Posterior cingulate gyrus (tissue), 11 donors: Measurements from ENCODE around the gene PSMC1.

Experiments used
- DNase-seq, 10 donors: peaks; one replicate each; pipeline versions ENCODE4 v3.0.0 to v3.0.0-alpha.2; 2020 to 2021; ENCODE audit warnings: mixed read lengths in 3 of 10
- intact Hi-C: fragments of 100-400 bp; cut with DNase I; formaldehyde crosslinking; loops from one replicate; pipeline ENCODE4 v1.15.1; 2023

PSMC1 gene

DNA sequence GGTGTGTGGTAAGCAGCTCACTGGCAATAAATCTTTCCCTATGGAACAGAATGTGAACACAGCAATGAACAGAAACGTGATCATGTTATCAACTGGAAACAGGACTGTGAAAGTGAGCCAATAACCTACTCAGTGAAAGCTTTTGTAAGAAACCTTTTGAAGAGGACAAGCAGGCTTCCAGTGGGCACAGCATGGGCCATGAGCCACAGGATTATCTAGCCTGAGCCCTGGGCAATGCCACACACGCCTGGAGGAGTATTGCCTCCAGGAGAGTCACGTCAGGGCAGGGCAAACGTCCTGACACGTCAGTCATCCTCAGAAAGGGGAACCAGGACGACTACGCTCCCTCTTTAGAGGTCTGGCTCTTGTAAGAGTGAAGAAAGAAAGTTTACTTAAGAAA, 43.1 kb downstream of the PSMC1 start:
- intact Hi-C loops, result no loop called here
- DNase-seq, result no peak

DNA sequence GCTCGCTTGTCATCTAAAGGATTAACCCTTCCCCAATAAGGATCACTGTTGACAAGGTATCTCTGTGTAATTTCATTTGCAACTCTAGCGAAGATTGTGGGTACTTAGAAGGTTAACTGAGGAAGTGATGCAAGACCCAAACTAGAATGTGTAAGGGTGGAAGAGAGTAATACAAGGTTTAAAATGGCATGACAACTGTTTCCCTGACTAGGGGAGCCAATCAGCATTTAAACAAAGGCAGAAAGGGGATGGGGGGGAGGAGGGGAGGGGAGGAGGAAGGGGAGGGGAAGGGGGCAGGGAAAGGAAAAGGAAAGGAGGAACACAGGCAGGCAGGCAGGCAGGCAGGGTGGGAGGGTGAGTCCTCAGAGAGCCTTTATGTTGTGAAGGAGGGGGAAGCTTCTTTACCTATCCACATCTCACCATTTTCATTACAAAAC, 44.3 kb downstream of the PSMC1 start:
- intact Hi-C loops, result loop anchor here (5.0 to 10.0 kb wide), 3 partner anchors 97 to 594 kb away; partner anchors contain the start of gene CALM1
- no peak for DNase-seq

DNA sequence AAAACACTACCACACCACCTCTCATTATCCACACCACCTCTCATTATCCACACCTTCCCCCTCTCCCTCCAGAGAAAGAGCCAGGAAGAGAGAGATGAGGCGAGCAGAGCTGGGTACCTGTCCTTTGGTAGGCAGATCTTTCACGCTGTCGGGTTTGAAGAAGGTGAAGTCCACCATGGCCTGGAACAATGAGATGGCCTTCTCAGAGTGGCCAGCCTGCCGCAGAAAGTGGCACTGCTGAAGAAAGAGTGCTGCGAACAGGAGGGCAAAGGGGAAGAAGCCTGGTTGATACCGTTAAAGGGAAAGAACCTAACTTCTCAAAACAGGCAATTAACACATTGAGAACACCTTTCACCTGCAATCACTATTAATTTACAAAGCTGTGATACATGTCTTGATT, 44.8 kb downstream of the PSMC1 start:
- intact Hi-C loops, result loop anchor here (5.0 to 10.0 kb wide), 3 partner anchors 96 to 594 kb away; partner anchors contain the start of gene CALM1
- DNase-seq, result peak in 1 of 10 donors; percentile 29

DNA sequence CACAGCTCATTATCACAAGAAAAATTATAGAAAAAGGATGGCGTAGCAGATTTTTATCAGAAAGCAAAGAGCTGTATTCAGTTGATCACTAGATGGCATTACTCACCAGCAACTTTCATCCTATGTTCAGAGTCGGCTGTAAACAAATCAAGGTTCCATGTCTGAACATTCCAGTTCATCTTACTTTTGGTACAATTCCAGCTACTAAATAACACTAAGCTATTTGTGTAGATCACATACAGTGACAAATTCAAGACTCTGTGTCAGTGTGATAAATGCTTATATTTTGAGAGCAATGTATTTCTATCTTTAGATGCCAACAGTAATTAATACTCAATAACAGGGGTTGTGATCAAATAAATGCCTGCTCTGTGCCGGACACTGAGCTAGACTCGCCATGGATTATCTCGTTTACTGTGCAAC, 45.3 kb downstream of the PSMC1 start:
- intact Hi-C loops, result loop anchor here (1.0 to 10.0 kb wide), 4 partner anchors 96 to 593 kb away; partner anchors contain the start of gene CALM1
- no peak for DNase-seq

DNA sequence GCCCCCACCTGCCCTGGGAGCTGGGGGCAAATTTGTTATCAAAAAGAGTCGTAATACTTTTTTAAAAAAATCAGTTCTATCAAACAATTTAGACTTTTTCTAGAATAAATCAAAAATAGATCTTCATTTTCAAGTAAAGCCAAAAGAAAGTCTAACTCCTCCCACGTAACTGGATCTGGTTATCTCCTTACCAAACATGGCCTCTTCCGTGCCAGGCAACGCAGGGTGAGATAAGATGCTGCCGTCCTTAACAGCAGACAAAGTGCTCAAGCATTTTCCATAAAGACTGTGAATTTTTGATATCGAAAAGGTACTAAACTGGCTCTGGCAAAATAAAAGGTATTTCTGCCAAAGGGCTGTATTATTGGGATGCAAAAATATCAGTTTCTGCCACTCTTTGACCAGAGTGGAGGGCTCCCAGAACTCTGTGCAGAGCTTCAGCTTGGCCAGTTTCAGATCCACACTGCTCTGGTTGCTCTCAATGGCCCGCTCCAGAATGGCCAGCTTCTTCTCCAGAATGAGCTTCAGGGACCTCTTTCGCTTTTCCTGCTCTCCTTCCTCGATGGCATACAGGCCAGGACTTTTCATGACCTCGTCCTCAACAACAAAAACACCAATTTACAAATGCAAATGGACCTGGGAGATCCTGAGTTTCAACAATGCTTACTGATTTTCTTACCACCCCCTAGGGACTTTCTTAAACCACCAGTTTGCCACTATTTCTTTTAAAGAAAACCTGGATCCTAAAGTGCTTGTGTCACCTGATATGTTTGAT, 46.4 kb downstream of the PSMC1 start:
- intact Hi-C loops, result loop anchor here (1.0 to 10.0 kb wide), 4 partner anchors 95 to 592 kb away; partner anchors contain the start of gene CALM1
- DNase-seq, result peak in 1 of 10 donors; percentile 40

DNA sequence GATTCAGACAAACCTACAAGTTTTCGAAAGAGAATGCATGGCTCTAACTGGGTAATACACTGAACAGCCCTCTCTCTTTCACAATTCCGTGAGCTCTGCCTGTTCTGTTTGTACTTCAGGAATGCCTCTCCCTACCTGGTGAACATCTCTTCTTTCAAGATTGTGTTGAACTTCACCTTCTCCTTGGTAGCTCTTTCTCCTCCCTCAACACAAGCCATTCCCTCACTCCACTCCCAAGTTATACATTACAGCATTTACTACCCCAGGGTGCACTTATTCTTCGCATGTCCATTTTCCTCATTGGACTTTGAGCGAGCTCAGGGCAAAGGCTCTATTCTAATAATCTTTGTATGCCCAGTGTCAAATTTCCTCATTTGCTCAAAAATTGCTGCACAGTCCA, 47.1 kb downstream of the PSMC1 start:
- no peak for DNase-seq
- intact Hi-C loops, result loop anchor here (5.0 to 10.0 kb wide), 3 partner anchors 94 to 591 kb away; partner anchors contain the start of gene CALM1

DNA sequence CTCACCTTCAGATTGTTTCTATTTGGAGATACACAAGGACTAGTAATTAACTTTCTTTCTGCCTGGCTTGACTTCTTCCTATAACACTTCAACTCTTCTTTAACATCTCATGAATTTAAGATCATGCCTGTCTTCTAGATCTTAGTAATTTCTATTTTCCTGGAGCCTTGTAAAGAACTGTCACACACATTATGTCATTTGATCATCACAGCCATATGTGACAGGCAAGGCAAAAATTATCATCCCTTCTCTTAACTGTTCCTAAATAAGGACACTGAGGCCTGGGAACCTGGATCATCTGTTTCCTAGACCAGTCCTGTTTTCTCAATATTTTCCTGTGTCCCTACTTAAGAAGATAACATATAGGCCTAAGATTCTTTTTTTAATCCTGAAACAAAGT, 48.1 kb downstream of the PSMC1 start:
- intact Hi-C loops, result loop anchor here (5.0 to 10.0 kb wide), 3 partner anchors 93 to 590 kb away; partner anchors contain the start of gene CALM1
- DNase-seq, result no peak

DNA sequence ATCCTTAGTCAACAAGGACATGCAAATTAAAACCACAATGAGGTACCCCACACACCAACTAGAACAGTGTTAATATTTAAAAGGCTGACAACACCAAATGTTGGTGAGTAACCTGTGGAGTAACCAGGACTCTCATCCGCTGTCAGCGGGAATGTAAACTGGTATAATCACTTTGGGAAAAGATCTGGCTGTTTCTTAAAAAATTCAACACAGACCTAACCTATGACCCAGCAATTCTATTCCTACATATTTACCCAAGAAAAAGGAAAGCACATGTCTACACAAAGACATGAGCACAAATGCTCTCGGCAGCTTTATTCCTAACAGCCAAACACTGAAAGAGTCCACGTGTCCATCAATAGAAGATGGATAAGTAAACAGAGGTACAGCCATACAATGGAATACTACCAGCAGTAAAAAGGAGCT, 48.8 kb downstream of the PSMC1 start:
- intact Hi-C loops, result loop anchor here (10.0 kb wide), 1 partner anchor 590 kb away; no protein-coding TSS in a partner anchor
- no peak for DNase-seq

DNA sequence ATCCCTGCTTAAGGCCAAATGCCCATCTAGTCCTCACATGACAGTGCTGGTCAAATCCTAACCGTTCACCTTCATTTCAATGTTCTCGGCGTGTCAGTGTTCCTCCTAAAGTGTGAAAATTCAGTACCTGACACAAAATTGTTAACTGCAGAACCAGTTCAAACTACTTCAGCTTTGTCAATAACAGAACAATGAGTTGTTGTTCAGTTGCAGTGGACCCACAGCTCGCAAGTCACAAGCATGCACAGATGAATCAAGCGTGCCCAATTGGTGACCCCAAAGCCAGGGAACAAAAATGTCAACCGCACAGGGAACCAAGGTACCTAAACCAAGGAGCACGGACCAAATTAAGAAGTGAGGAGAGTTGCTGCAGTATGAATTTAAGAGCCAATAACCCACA, 52.2 kb downstream of the PSMC1 start:
- intact Hi-C loops, result loop anchor here (10.0 kb wide), 1 partner anchor 586 kb away; no protein-coding TSS in a partner anchor
- peak in 2 of 10 donors; percentile 20 to 34 for DNase-seq

DNA sequence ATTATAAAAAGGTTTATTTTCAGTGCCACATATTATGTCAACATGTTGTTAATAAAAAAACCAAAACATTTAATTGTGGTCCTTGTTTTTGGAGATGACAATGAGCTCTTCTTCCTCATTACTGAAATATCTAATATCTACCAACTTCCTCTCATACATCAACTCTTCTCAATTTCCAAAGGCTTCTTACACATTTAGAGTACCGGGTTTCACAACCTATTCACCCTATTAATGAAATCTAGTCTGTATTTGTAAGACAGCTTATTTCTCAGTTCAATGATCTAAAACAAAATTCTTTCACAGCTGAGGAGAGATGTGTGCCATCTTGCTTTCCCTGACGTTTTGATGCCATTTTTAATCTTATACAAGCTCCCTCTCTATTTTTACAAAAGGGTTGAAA, 60.9 kb downstream of the PSMC1 start:
- DNase-seq, result no peak
- intact Hi-C loops, result no loop called here

DNA sequence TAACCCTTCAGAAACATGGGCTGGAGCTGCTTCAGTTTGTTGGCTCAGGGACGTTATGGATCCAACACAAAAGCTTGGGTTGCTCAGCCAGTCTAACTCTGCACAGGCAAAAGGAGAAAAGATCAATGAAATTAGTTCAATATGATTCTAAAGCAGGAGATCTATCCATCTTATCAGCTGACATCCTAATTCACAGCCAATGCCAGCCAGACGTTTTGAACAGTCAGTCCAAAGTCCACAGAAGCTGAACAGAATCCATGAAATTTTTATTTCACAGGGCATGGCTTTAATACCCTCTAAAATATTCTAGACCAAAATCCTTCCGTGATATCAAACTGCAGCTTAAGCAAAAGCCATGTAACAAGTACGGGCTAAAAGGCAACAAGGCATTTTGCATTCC, 61.7 kb downstream of the PSMC1 start:
- no peak for DNase-seq
- intact Hi-C loops, result no loop called here

DNA sequence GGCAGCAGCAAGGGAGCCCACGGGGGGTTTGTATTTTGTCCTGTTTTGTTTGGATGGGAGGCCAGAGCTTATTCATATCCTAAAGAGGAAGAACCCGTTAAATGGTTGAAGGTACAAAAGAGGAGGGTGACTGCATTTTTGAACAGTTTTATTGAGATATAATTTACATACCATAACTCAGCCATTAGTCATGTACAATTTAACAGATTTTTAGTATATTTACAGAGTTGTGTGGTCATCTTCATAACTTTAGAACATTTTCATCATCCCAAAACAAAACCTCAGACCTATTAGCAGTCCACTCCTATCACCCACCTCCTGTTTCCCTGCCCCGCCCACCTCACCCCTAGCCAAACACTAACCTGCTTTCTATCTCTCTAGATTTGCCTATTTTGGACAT, 62.8 kb downstream of the PSMC1 start:
- DNase-seq, result no peak
- intact Hi-C loops, result no loop called here

DNA sequence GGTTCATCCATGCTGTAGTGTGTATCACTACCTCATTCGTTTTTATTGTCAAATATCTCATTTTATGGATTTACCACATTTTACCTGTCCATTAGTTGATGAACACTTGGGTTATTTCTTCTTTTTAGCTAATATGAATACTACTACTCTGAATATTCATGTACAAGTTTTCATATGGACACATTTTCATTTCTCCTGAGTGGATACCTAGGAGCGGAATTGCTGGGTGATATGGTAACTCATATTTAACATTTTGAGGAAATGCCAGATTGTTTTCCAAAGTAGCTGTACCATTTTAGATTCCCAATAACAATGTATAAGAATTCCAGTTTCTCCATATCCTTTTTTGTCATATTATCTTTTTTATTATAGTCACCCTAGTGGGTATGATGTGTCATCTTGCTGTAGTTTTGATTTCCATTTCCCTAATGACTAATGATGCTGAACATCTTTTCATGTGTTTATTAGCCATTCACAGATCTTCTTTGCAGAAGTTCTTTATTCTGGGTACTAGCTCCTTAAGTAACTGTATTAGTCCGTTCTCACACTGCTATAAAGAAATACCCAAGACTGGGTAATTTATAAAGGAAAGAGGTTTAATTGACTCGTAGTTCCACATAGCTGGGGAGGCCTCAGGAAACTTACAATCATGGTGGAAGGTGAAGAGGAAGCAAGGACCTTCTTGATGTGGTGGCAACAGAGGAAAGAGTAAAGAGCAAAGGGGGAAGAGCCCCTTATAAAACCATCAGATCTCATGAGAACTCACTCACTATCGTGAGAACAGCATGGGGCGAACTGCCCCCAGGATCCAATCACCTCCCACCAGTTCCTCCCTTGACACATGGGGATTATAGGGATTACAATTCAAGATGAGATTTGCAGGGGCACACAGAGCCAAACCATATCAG, 63.5 kb downstream of the PSMC1 start:
- DNase-seq, result no peak
- intact Hi-C loops, result no loop called here

DNA sequence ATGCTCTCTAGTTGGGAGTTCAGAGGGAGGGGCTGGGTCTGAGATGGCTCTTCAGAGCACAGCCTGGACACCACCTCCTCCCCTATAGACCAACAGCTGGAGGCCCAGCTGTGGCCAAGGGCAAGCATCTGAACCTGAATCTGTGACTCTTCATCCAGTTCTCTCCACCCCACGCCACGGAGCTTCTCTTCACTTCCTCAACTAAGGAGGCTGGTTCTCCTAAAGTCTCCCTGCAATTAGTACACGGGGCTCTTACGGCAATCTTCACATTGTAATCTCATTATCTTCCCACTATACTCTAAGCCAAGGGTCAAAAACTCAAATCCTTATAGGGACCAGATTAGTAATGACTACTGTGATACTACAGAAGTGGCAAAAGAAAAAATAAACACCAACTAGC, 65.5 kb downstream of the PSMC1 start:
- intact Hi-C loops, result no loop called here
- no peak for DNase-seq
